Measurements from ENCODE around the gene IQCM.
"Not testable (repeated sequence)": the region's sequence is repeated elsewhere in the genome, so short reads cannot be mapped to it uniquely, and the experiment has no call there.

The IQCM gene

GRCh38 chr4:149465955-149466354, 349.7 kb downstream of the IQCM start:
- DNase-seq (ENCODE audit: low read depth, low spot score) = no peak

GRCh38 chr4:149443537-149443936, 372.1 kb downstream of the IQCM start:
- no peak for DNase-seq (ENCODE audit: low read depth, low spot score)

- DNase-seq (ENCODE audit: low read depth, low spot score) = no peak
Observed at GRCh38 chr4:149441338-149441737, 374.3 kb downstream of the IQCM start.

DNA sequence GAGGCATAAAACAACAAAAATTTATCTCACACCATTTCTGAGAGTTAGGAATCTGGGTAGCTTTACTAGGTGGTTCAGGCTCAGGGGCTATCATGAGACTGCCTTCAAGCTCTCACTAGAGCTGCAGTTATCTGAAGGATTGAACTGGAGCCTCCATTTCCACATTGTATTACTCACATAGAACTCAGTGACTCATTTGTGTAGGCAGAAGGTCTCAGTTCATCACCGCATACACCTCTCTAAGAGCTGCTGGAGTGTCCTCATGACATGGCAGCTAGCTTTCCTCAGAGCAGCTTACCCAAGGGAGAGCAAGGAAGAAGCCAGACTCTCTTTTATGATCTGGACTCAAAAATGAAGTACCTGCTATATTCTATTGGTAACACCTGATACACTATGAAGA, 389.2 kb downstream of the IQCM start:
- no peak for DNase-seq (ENCODE audit: low read depth, low spot score)

GRCh38 chr4:149409555-149409962, 406.1 kb downstream of the IQCM start:
- no peak for DNase-seq (ENCODE audit: low read depth, low spot score)

- no peak for DNase-seq (ENCODE audit: low read depth, low spot score)
Observed at GRCh38 chr4:149409146-149409545, 406.5 kb downstream of the IQCM start.

DNA sequence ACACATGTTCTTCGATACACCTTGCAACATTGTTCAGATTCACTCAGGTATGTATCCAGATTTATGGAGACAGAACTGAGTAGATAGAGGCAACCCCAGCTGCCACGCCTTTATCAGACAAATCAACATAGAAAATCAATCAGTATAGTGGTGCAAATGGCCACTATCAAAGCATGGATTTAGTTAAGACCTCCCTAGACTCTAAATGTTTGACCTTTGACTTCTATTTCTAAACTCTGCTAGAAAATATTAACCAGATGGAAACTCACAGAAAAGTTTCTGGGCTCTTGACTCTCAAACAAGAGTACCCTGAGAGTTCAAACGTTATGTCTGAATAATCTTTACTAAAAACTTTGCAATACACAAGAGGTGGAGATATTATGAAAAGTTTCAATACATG, 411.5 kb downstream of the IQCM start:
- DNase-seq (ENCODE audit: low read depth, low spot score) = no peak

DNA sequence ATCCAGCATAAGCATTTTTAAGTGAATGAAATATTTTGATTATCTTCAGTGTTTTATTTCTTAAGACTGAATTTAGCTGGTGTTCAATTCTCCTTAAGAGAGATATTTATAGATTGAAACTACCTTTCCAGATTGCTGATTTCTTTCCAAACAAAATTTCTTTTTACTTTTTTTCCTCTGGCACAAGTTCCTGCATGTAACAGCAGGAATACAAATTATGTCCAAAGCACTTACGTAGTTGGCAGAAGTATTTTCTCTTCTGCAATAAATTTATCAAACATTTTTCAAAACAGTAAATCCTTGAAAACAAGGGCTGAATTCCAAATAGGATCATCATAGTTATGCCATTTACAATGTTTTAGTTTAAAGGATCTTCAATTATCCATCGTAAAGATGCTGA, 412.6 kb downstream of the IQCM start:
- no peak for DNase-seq (ENCODE audit: low read depth, low spot score)

DNA sequence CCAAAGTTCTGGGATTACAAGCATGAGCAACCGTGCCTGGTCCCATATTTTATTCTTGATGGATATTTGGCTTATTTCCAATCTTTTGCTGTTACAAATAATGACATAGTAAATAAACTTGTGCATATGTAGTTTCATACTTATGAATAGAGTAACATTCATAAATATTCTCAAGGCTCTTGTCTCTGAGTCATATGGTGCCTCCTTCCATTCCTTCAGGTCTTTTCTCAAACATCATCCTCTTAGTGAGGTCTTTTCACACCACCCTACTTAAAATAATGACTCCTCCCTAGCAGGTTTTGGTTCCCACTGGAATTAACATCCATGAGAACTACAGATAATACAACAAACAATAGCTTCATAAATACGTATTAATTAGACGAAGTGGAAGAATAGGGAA, 416.6 kb downstream of the IQCM start:
- no peak for DNase-seq (ENCODE audit: low read depth, low spot score)

DNA sequence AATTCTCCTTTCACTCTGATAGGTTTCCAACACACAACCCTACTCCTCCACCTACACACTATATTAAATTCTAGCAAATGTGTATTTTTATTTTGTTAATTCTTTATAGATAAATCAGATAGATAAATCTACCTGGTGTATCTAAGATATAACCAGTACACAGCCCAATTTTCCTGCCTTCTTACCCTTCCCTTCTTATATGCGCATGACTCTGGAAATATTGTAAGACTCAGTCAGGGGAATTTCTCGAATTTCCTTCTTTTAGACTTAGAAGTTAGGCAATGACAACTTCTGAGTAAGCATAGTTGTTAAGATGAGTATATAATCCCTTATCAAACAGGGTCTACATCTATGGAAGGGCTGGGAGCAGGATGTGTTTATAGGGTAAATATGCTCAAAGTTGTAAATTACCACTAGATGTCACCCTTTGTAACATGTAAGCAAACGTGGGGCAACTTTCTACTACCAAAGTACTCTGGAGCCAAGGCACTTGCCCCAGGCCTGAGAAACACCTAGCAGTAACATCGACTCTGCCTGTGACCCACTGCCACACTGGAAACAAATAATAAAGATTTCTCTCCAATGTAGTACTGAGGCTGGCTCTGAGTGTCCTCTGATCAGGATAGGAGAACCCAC, 444.7 kb downstream of the IQCM start:
- DNase-seq (ENCODE audit: low read depth, low spot score) = peak; percentile 45

DNA sequence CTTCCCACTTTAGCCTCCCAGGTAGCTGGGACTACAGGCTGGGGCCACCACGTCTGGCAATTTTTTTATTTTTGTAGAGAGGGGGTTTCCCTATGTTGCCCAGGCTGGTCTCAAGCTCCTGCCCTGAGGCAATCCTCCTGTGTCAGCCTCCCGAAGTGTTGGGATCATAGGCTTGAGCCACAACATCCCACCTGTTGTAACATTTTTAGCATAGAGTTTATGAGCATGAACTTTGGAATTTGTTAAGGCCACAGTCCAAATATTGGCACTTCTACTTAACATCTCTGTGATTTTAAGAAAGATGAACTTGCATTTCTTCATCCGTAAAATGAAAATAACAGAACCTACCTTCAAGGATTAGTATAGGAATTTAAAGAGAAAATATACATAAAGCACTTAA, 445.6 kb downstream of the IQCM start:
- DNase-seq (ENCODE audit: low read depth, low spot score) = no peak

GRCh38 chr4:149353241-149353640, 462.4 kb downstream of the IQCM start:
- DNase-seq (ENCODE audit: low read depth, low spot score) = no peak

GRCh38 chr4:149349541-149349940, 466.1 kb downstream of the IQCM start:
- no peak for DNase-seq (ENCODE audit: low read depth, low spot score)

GRCh38 chr4:149347139-149347538, 468.5 kb downstream of the IQCM start:
- no peak for DNase-seq (ENCODE audit: low read depth, low spot score)

- no peak for DNase-seq (ENCODE audit: low read depth, low spot score)
Observed at GRCh38 chr4:149345424-149345823, 470.2 kb downstream of the IQCM start.

DNA sequence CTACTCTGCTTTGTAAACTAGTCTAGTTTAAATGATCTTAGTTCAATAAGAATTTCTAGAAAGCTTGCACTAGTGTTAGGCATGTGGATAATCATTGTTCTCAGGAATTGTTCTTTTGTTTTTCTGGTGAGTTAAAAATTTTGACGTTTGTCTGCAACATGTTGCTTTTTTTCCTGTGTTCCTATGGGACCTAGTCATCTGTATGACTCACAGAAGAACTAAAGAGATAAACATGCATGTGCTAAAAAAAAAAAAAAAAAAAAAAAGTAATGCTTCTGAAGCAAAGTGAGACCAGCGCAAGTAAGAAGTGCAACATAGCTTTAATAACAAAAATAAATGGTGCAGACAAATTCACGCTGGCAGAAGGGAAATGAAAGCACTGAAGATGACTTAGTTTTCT, 471.2 kb downstream of the IQCM start:
- DNase-seq (ENCODE audit: low read depth, low spot score) = no peak

- DNase-seq (ENCODE audit: low read depth, low spot score) = no peak
Observed at GRCh38 chr4:149343614-149344013, 472.0 kb downstream of the IQCM start.

- DNase-seq (ENCODE audit: low read depth, low spot score) = not testable (repeated sequence)
Observed at GRCh38 chr4:149341117-149341516, 474.5 kb downstream of the IQCM start.

GRCh38 chr4:149328161-149328560, 487.5 kb downstream of the IQCM start:
- no peak for DNase-seq (ENCODE audit: low read depth, low spot score)

GRCh38 chr4:149322203-149322602, 493.4 kb downstream of the IQCM start:
- no peak for DNase-seq (ENCODE audit: low read depth, low spot score)

- no peak for DNase-seq (ENCODE audit: low read depth, low spot score)
Observed at GRCh38 chr4:149321438-149321837, 494.2 kb downstream of the IQCM start.

DNA sequence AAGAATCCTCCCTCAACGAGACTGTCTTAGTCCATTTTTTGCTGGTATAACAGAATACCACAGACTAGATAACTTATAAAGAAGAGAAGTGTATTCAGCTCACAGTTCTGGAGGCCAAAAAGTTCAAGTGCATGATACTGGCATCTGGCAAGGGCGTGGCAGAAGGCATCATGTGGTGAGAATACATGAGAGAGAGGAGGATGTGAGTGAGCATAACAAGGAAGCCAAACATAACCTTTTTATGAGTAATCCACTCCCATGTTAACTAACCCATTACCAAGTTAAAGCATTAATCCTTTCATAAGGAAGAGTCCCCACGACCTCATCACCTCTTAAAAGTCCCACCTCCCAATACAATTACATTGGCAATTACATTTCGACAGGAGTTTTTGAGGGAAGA, 504.6 kb downstream of the IQCM start:
- no peak for DNase-seq (ENCODE audit: low read depth, low spot score)

GRCh38 chr4:149306537-149306936, 509.1 kb downstream of the IQCM start:
- DNase-seq (ENCODE audit: low read depth, low spot score) = no peak
